A549 (cell line): ENCODE results near the gene TRPM5.

Experiments used
- CHD2 ChIP-seq: fragments of 150-350 bp; IDR thresholded peaks from 2 replicates; pipeline ENCODE4 v1.6.1; 2014; ENCODE audit warnings: low read length; ENCODE audit not compliant: partially characterized antibody
- EP300 ChIP-seq, 2 experiments: fragments of >200 bp; sonication (Bioruptor Twin); formaldehyde crosslinking; IDR thresholded peaks; 2 replicates in 1 of 2; 3 replicates in 1 of 2; pipeline ENCODE4 v1.6.1; 2016 to 2017
- HDAC2 ChIP-seq: fragments of 200-600 bp; sonication (generic); IDR thresholded peaks from 2 replicates; pipeline ENCODE4 v1.6.1; 2016
- KDM1A ChIP-seq: fragments of 200-600 bp; sonication (generic); IDR thresholded peaks from 2 replicates; pipeline ENCODE4 v1.6.1; 2016; ENCODE audit warnings: low read depth, mild to moderate bottlenecking
- MAFK ChIP-seq: fragments of 450-650 bp; IDR thresholded peaks from 2 replicates; pipeline ENCODE4 v1.6.1; 2014; ENCODE audit not compliant: partially characterized antibody
- MAX ChIP-seq: IDR thresholded peaks from 2 replicates; pipeline ENCODE4 v1.6.1; 2012
- POLR2A ChIP-seq: IDR thresholded peaks from 2 replicates; pipeline ENCODE4 v1.6.1; 2012; ENCODE audit warnings: mild to moderate bottlenecking, low read length
- RAD21 ChIP-seq, 2 experiments: fragments of >200 bp in 1 of 2; sonication (Bioruptor Twin) in 1 of 2; formaldehyde crosslinking in 1 of 2; IDR thresholded peaks in 1 of 2; conservative IDR thresholded peaks in 1 of 2; 2 replicates in 1 of 2; 3 replicates in 1 of 2; pipeline ENCODE4 v1.6.1; 2012 to 2018; ENCODE audit warnings: inconsistent platforms in 1 of 2
- RCOR1 ChIP-seq: fragments of 150-350 bp; IDR thresholded peaks from 2 replicates; pipeline ENCODE4 v1.6.1; 2014; ENCODE audit warnings: antibody characterized with exemption, low read length, low read depth
- REST ChIP-seq: fragments of 200-600 bp; sonication (generic); IDR thresholded peaks from 2 replicates; pipeline ENCODE4 v1.6.1; 2016; ENCODE audit warnings: antibody characterized with exemption, mild to moderate bottlenecking, moderate library complexity
- RFX5 ChIP-seq: fragments of 450-650 bp; IDR thresholded peaks from 2 replicates; pipeline ENCODE4 v1.7.1; 2014; ENCODE audit warnings: antibody characterized with exemption, mild to moderate bottlenecking, moderate library complexity
- ZNF302 ChIP-seq: fragments of 250-450 bp; sonication (Bioruptor Pico); IDR thresholded peaks from 2 replicates; pipeline ENCODE4 v1.9.0; 2021; ENCODE audit warnings: inconsistent platforms, mild to moderate bottlenecking, moderate library complexity
- TF ChIP-seq, protein P1 (sequence below): fragments of >200 bp; sonication (Bioruptor Twin); formaldehyde crosslinking; IDR thresholded peaks from 3 replicates; pipeline ENCODE4 v1.5.1; 2016
- TF ChIP-seq, protein P2 (sequence below): fragments of 250-450 bp; sonication (Bioruptor Pico); IDR thresholded peaks from 2 replicates; pipeline ENCODE4 v1.5.0; 2021; ENCODE audit warnings: mild to moderate bottlenecking, moderate library complexity, borderline replicate concordance

GRCh38 chr11:2468363-2469235 is 24.3 kb upstream of the TRPM5 start:
- TF ChIP-seq EP300 (IDR thresholded peaks at IDR 0.05) = no peak
- TF ChIP-seq, protein P1, sequence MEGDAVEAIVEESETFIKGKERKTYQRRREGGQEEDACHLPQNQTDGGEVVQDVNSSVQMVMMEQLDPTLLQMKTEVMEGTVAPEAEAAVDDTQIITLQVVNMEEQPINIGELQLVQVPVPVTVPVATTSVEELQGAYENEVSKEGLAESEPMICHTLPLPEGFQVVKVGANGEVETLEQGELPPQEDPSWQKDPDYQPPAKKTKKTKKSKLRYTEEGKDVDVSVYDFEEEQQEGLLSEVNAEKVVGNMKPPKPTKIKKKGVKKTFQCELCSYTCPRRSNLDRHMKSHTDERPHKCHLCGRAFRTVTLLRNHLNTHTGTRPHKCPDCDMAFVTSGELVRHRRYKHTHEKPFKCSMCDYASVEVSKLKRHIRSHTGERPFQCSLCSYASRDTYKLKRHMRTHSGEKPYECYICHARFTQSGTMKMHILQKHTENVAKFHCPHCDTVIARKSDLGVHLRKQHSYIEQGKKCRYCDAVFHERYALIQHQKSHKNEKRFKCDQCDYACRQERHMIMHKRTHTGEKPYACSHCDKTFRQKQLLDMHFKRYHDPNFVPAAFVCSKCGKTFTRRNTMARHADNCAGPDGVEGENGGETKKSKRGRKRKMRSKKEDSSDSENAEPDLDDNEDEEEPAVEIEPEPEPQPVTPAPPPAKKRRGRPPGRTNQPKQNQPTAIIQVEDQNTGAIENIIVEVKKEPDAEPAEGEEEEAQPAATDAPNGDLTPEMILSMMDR = no peak
- no peak for TF ChIP-seq MAFK
- TF ChIP-seq RCOR1 = no peak
- no peak for TF ChIP-seq MAX
- TF ChIP-seq, protein P2, sequence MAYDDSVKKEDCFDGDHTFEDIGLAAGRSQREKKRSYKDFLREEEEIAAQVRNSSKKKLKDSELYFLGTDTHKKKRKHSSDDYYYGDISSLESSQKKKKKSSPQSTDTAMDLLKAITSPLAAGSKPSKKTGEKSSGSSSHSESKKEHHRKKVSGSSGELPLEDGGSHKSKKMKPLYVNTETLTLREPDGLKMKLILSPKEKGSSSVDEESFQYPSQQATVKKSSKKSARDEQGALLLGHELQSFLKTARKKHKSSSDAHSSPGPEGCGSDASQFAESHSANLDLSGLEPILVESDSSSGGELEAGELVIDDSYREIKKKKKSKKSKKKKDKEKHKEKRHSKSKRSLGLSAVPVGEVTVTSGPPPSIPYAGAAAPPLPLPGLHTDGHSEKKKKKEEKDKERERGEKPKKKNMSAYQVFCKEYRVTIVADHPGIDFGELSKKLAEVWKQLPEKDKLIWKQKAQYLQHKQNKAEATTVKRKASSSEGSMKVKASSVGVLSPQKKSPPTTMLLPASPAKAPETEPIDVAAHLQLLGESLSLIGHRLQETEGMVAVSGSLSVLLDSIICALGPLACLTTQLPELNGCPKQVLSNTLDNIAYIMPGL (CRISPR knock-in tag) = no peak
- TF ChIP-seq REST = no peak
- no peak for TF ChIP-seq RAD21 (conservative IDR thresholded peaks at IDR 0.05 in 1 of 2, IDR thresholded peaks at IDR 0.05 in 1 of 2)
- no peak for TF ChIP-seq HDAC2
- TF ChIP-seq CHD2 = no peak
- TF ChIP-seq KDM1A = no peak
- no peak for TF ChIP-seq RFX5
- no peak for TF ChIP-seq ZNF302 (CRISPR knock-in tag)
- TF ChIP-seq POLR2A = no peak
